GM18868 (cell line): ENCODE results near the gene FN3K.
"Not testable (repeated sequence)": the region's sequence is repeated elsewhere in the genome, so short reads cannot be mapped to it uniquely, and the experiment has no call there.

Source experiments
- ATAC-seq: cut with Tn5 transposase; IDR thresholded peaks from one replicate; pipeline ENCODE4 v1.9.1; 2021; ENCODE audit warnings: mild to moderate bottlenecking, moderate library complexity; ENCODE audit not compliant: unreplicated experiment

Gene FN3K

GRCh38 chr17:82736511-82737185, 1.2 kb downstream of the FN3K start:
- no peak for ATAC-seq

- ATAC-seq = no peak
Observed at GRCh38 chr17:82737967-82738877, 2.8 kb downstream of the FN3K start.

GRCh38 chr17:82740906-82741759, 5.7 kb downstream of the FN3K start:
- no peak for ATAC-seq

GRCh38 chr17:82743344-82744219, 8.2 kb downstream of the FN3K start:
- ATAC-seq = no peak

GRCh38 chr17:82744736-82745135, 9.3 kb downstream of the FN3K start:
- ATAC-seq = not testable (repeated sequence)

- ATAC-seq = no peak
Observed at GRCh38 chr17:82745524-82745923, 10.1 kb downstream of the FN3K start.

- no peak for ATAC-seq
Observed at GRCh38 chr17:82748756-82749155, 13.3 kb downstream of the FN3K start.

GRCh38 chr17:82750241-82750908, 15.0 kb downstream of the FN3K start:
- no peak for ATAC-seq

GRCh38 chr17:82751171-82751570, 15.8 kb downstream of the FN3K start:
- no peak for ATAC-seq

- peak; percentile 69 for ATAC-seq
Observed at GRCh38 chr17:82751571-82752370, 16.4 kb downstream of the FN3K start, which contains the start of gene TBCD. Gene TBCD (plus strand): TSS chr17:82752065. CDS start chr17:82752194, 129 bp downstream.

GRCh38 chr17:82752371-82753200, 17.2 kb downstream of the FN3K start:
- ATAC-seq = peak; percentile 23

- no peak for ATAC-seq
Observed at GRCh38 chr17:82753201-82753464, 17.7 kb downstream of the FN3K start.

GRCh38 chr17:82754297-82755208, 19.1 kb downstream of the FN3K start:
- no peak for ATAC-seq

GRCh38 chr17:82756166-82756565, 20.8 kb downstream of the FN3K start:
- ATAC-seq = no peak

- no peak for ATAC-seq
Observed at GRCh38 chr17:82765371-82765770, 30.0 kb downstream of the FN3K start.

- no peak for ATAC-seq
Observed at GRCh38 chr17:82767041-82767754, 31.8 kb downstream of the FN3K start.
